OCI-M2 (cell line): ENCODE results near the gene MACROD2.
"Not testable (repeated sequence)": the region's sequence is repeated elsewhere in the genome, so short reads cannot be mapped to it uniquely, and the experiment has no call there.

ENCODE experiments used
- DNase-seq: peaks from one replicate; lab custom pipeline; 2025; ENCODE audit not compliant: unreplicated experiment; lab: John Stamatoyannopoulos, UW

Gene MACROD2

GRCh38 chr20:14259689-14260088, 264.4 kb downstream of the MACROD2 start:
- no peak for DNase-seq

- no peak for DNase-seq
These were observed 265.1 kb downstream of the MACROD2 start for GRCh38 chr20:14260367-14260766.

GRCh38 chr20:14264869-14265268, 269.6 kb downstream of the MACROD2 start:
- DNase-seq, result no peak

GRCh38 chr20:14266246-14266645, 270.9 kb downstream of the MACROD2 start:
- DNase-seq, result no peak

- not testable (repeated sequence) for DNase-seq
These were observed 275.4 kb downstream of the MACROD2 start for GRCh38 chr20:14270751-14271150.

- DNase-seq, result no peak
These were observed 286.8 kb downstream of the MACROD2 start for GRCh38 chr20:14282140-14282539.

GRCh38 chr20:14284443-14284842, 289.1 kb downstream of the MACROD2 start:
- no peak for DNase-seq

GRCh38 chr20:14288341-14289330, 293.3 kb downstream of the MACROD2 start:
- DNase-seq, result no peak

GRCh38 chr20:14291502-14291901, 296.2 kb downstream of the MACROD2 start:
- no peak for DNase-seq

- DNase-seq, result no peak
These were observed 299.9 kb downstream of the MACROD2 start for GRCh38 chr20:14295238-14295637.

GRCh38 chr20:14295770-14296309, 300.5 kb downstream of the MACROD2 start:
- DNase-seq, result no peak

- DNase-seq, result no peak
These were observed 304.5 kb downstream of the MACROD2 start for GRCh38 chr20:14299831-14300230.

- DNase-seq, result no peak
These were observed 307.8 kb downstream of the MACROD2 start for GRCh38 chr20:14303106-14303505.

GRCh38 chr20:14303651-14304050, 308.3 kb downstream of the MACROD2 start:
- DNase-seq, result no peak

GRCh38 chr20:14304472-14304871, 309.2 kb downstream of the MACROD2 start:
- no peak for DNase-seq

GRCh38 chr20:14307956-14308355, 312.6 kb downstream of the MACROD2 start:
- DNase-seq, result no peak

GRCh38 chr20:14310977-14311627, 315.8 kb downstream of the MACROD2 start:
- no peak for DNase-seq

GRCh38 chr20:14312001-14312400, 316.7 kb downstream of the MACROD2 start:
- DNase-seq, result no peak

- DNase-seq, result no peak
These were observed 318.2 kb downstream of the MACROD2 start for GRCh38 chr20:14313341-14314020.

GRCh38 chr20:14319704-14320103, 324.4 kb downstream of the MACROD2 start:
- no peak for DNase-seq

- no peak for DNase-seq
These were observed 336.3 kb downstream of the MACROD2 start for GRCh38 chr20:14331646-14332045.
